ENCODE measurements around the gene COX8C. TPM values are rescaled to one million over a fixed set of nuclear protein-coding genes. Genes with fewer than 3 reads are reported as not detected.
"Not testable (repeated sequence)": the region's sequence is repeated elsewhere in the genome, so short reads cannot be mapped to it uniquely, and the experiment has no call there.

Gene COX8C
- total RNA-seq, 1 experiment from 2014 or later: not detected

GRCh38 chr14:93331728-93332396 lies 15.1 kb upstream of the COX8C start:
- no peak for DNase-seq
- Histone ChIP-seq H3K9me3 (replicated peaks) (no peaks in the 10 kb centered on the region), H3K36me3 (0 out of 2 replicates have a peak, but pooled peaks cover 2% of the 10 kb centered on the region), H3K27ac (no peak overlapping the region), H3K27me3 (no peaks in the 10 kb centered on the region), H3K4me3 (peak overlapping the region; percentile 98), H3K4me1 (0 out of 2 replicates have a peak, but pooled peaks cover 3% of the 10 kb centered on the region)

- 0 out of 2 replicates have a peak, but pooled peaks cover 2% of the 10 kb centered on the region for H3K36me3 ChIP-seq
- DNase-seq: peak; percentile 46 to 64
- 0 out of 2 replicates have a peak, but pooled peaks cover 3% of the 10 kb centered on the region for H3K4me1 ChIP-seq
- H3K27ac ChIP-seq: peak overlapping the region; percentile 63; the same call in 1 of the 2 replicates
- no peaks in the 10 kb centered on the region for H3K27me3 ChIP-seq
- H3K4me3 ChIP-seq: peak overlapping the region; percentile 98
- no peaks in the 10 kb centered on the region for H3K9me3 ChIP-seq (replicated peaks)
These were observed 14.6 kb upstream of the COX8C start for GRCh38 chr14:93332397-93332852.

- Histone ChIP-seq H3K4me1 (0 out of 2 replicates have a peak, but pooled peaks cover 3% of the 10 kb centered on the region), H3K4me3 (peak within 1 kb of the TSS; percentile 98), H3K27ac (peak within 1 kb of the TSS; percentile 63), H3K27me3 (no peaks in the 10 kb centered on the region), H3K36me3 (0 out of 2 replicates have a peak, but pooled peaks cover 2% of the 10 kb centered on the region), H3K9me3 (replicated peaks) (no peaks in the 10 kb centered on the region)
- DNase-seq: peak; percentile 92 to 95
These were observed 13.9 kb upstream of the COX8C start, which contains the start of gene BTBD7 for GRCh38 chr14:93332853-93333630. Gene BTBD7, minus strand, starts transcription at chr14:93333036. Its CDS starts 36,985 bp downstream, at chr14:93296051.

GRCh38 chr14:93333631-93334103 lies 13.3 kb upstream of the COX8C start:
- Histone ChIP-seq H3K4me1 (0 out of 2 replicates have a peak, but pooled peaks cover 3% of the 10 kb centered on the region), H3K36me3 (0 out of 2 replicates have a peak, but pooled peaks cover 2% of the 10 kb centered on the region), H3K27me3 (no peaks in the 10 kb centered on the region), H3K9me3 (replicated peaks) (no peaks in the 10 kb centered on the region), H3K27ac (peak overlapping the region; percentile 28), H3K4me3 (peak overlapping the region; percentile 98)
- DNase-seq: no peak

GRCh38 chr14:93337143-93337753 lies 9.7 kb upstream of the COX8C start:
- Histone ChIP-seq H3K4me3 (no peak overlapping the region), H3K36me3 (no peaks in the 10 kb centered on the region), H3K9me3 (replicated peaks) (no peaks in the 10 kb centered on the region), H3K27me3 (no peaks in the 10 kb centered on the region), H3K27ac (no peak overlapping the region), H3K4me1 (0 out of 2 replicates have a peak, but pooled peaks cover 3% of the 10 kb centered on the region)
- no peak for DNase-seq

GRCh38 chr14:93337884-93338283 lies 9.1 kb upstream of the COX8C start:
- DNase-seq: no peak
- H3K36me3 ChIP-seq: no peaks in the 10 kb centered on the region
- 0 out of 2 replicates have a peak, but pooled peaks cover 3% of the 10 kb centered on the region for H3K4me1 ChIP-seq
- H3K4me3 ChIP-seq: no peak overlapping the region
- H3K9me3 ChIP-seq (replicated peaks): no peaks in the 10 kb centered on the region
- no peaks in the 10 kb centered on the region for H3K27me3 ChIP-seq
- H3K27ac ChIP-seq: no peak overlapping the region

- no peaks in the 10 kb centered on the region for H3K4me1 ChIP-seq
- no peaks in the 10 kb centered on the region for H3K9me3 ChIP-seq (replicated peaks)
- H3K27me3 ChIP-seq: no peaks in the 10 kb centered on the region
- no peaks in the 10 kb centered on the region for H3K36me3 ChIP-seq
- no peak overlapping the region for H3K27ac ChIP-seq
- no peak for DNase-seq
- no peak overlapping the region for H3K4me3 ChIP-seq
These were observed 3.7 kb upstream of the COX8C start for GRCh38 chr14:93343266-93343665.

- Histone ChIP-seq H3K9me3 (replicated peaks) (no peaks in the 10 kb centered on the region), H3K4me3 (no peak overlapping the region), H3K27ac (no peak overlapping the region), H3K4me1 (no peaks in the 10 kb centered on the region), H3K27me3 (no peaks in the 10 kb centered on the region), H3K36me3 (no peaks in the 10 kb centered on the region)
- DNase-seq: no peak
These were observed 3.2 kb upstream of the COX8C start for GRCh38 chr14:93343797-93344196.

GRCh38 chr14:93347850-93348249 lies 868 bp downstream of the COX8C start:
- H3K36me3 ChIP-seq: no peaks in the 10 kb centered on the region
- H3K4me3 ChIP-seq: no peak overlapping the region
- no peak overlapping the region for H3K27ac ChIP-seq
- H3K4me1 ChIP-seq: no peaks in the 10 kb centered on the region
- DNase-seq: peak; percentile 11 to 20
- no peaks in the 10 kb centered on the region for H3K27me3 ChIP-seq
- H3K9me3 ChIP-seq (replicated peaks): no peaks in the 10 kb centered on the region

- no peak overlapping the region for H3K4me3 ChIP-seq
- H3K9me3 ChIP-seq (replicated peaks): no peaks in the 10 kb centered on the region
- DNase-seq: no peak
- H3K27me3 ChIP-seq: no peaks in the 10 kb centered on the region
- no peaks in the 10 kb centered on the region for H3K4me1 ChIP-seq
- H3K36me3 ChIP-seq: no peaks in the 10 kb centered on the region
- H3K27ac ChIP-seq: no peak overlapping the region
These were observed 1.3 kb downstream of the COX8C start for GRCh38 chr14:93348292-93348691.

- H3K36me3 ChIP-seq; H3K9me3 ChIP-seq (replicated peaks); H3K27ac ChIP-seq; H3K27me3 ChIP-seq; H3K4me3 ChIP-seq; DNase-seq; H3K4me1 ChIP-seq: not testable (repeated sequence)
These were observed 7.9 kb downstream of the COX8C start for GRCh38 chr14:93354873-93355272.

GRCh38 chr14:93368996-93369712 lies 22.2 kb downstream of the COX8C start:
- no peak for DNase-seq
- no peaks in the 10 kb centered on the region for H3K9me3 ChIP-seq (replicated peaks)
- H3K4me3 ChIP-seq: no peak overlapping the region
- no peak overlapping the region for H3K27ac ChIP-seq
- no peaks in the 10 kb centered on the region for H3K27me3 ChIP-seq
- H3K36me3 ChIP-seq: no peaks in the 10 kb centered on the region
- no peaks in the 10 kb centered on the region for H3K4me1 ChIP-seq

- H3K27ac ChIP-seq: no peak overlapping the region
- no peak for DNase-seq
- H3K4me1 ChIP-seq: no peaks in the 10 kb centered on the region
- H3K27me3 ChIP-seq: no peaks in the 10 kb centered on the region
- H3K36me3 ChIP-seq: no peaks in the 10 kb centered on the region
- H3K4me3 ChIP-seq: no peak overlapping the region
- H3K9me3 ChIP-seq (replicated peaks): no peaks in the 10 kb centered on the region
These were observed 22.8 kb downstream of the COX8C start for GRCh38 chr14:93369713-93370266.

GRCh38 chr14:93375673-93376156 lies 28.7 kb downstream of the COX8C start:
- Histone ChIP-seq H3K4me3 (no peak overlapping the region), H3K27ac (no peak overlapping the region), H3K4me1 (no peaks in the 10 kb centered on the region), H3K9me3 (replicated peaks) (no peaks in the 10 kb centered on the region), H3K27me3 (no peaks in the 10 kb centered on the region), H3K36me3 (no peaks in the 10 kb centered on the region)
- DNase-seq: no peak
